ENCODE measurements around the gene AKNAD1. TPM values are rescaled to one million over a fixed set of nuclear protein-coding genes. Genes with fewer than 3 reads are reported as not detected.

The AKNAD1 gene
- total RNA-seq, 1 experiment from 2014 or later: 4.7 TPM

DNA sequence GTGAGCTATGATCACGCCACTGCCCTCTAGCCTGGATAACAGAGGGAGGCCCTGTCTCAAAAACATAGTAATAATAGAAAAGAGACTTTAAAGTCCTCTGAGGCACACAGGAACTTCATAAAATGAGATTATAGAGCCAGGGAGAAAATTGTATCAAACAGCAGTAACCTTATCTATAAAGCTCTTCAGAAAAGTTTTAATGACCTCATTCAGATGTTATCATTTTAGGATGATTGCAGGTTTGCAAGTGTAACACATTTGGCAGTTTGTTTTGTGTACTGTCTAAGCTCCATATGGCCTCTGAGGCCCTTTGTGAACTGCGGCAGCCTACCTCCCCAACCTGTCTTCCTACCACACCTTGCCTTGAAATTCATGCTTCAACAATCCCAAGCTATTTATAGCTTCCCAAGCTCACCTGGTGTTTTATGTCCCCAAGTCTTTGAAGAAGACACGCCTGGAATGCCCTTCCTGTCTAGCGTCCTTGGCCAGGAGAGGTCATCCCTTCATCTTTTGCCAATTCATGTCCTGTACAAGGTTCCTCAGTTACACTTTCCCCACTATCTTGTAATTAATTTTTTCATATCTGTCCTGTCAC is 8.5 kb upstream of the AKNAD1 start:
- DNase-seq (ENCODE audit: low read depth): no peak

GRCh38 chr1:108863984-108864383 is 7.1 kb upstream of the AKNAD1 start:
- DNase-seq (ENCODE audit: low read depth): no peak

DNA sequence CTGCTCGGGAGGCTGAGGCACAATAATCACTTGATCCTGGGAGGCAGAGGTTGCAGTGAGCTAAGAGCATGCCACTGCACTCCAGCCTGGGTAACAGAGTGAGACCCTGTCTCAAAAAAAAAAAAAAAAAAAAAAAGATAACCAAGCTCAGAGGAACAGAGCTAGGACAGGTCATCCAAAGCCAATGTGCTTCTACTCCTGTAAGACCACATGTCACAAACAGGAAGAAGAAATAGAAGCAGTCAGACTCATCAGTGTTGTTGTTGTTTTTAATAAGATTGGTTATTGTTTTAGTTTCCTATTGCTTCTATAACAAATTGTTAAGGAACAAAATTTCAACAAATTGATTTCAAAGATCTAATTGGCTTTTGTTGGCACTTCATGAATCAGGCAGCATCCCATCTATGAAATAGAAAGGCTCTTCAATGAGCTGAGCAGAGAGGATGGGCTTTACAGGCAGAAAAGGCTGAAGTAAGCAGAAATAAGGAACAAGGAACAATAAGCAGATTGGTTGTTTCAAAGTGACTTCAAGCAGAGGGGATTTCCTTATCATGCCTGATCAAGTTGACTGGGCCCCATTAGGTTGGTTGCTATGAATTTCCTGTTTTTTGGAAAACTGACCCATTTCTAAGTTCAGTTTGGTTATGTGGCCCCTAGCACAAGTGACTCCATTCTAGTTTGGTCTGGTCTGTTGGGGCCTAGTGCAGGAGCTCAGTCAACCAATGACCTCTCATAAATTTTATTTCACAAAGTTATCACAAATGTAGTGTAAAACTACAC is 6.0 kb upstream of the AKNAD1 start:
- DNase-seq (ENCODE audit: low read depth): no peak

- no peak for DNase-seq (ENCODE audit: low read depth)
Measured at GRCh38 chr1:108862017-108862610, 5.2 kb upstream of the AKNAD1 start.

GRCh38 chr1:108861566-108861965 is 4.7 kb upstream of the AKNAD1 start:
- DNase-seq (ENCODE audit: low read depth): no peak

- DNase-seq (ENCODE audit: low read depth): no peak
Measured at GRCh38 chr1:108860190-108860907, 3.5 kb upstream of the AKNAD1 start.

- peak; percentile 24 for DNase-seq (ENCODE audit: low read depth)
Measured at GRCh38 chr1:108858230-108858950, 1.5 kb upstream of the AKNAD1 start.

GRCh38 chr1:108854221-108855019 is 2.5 kb downstream of the AKNAD1 start:
- DNase-seq (ENCODE audit: low read depth): peak; percentile 80

DNA sequence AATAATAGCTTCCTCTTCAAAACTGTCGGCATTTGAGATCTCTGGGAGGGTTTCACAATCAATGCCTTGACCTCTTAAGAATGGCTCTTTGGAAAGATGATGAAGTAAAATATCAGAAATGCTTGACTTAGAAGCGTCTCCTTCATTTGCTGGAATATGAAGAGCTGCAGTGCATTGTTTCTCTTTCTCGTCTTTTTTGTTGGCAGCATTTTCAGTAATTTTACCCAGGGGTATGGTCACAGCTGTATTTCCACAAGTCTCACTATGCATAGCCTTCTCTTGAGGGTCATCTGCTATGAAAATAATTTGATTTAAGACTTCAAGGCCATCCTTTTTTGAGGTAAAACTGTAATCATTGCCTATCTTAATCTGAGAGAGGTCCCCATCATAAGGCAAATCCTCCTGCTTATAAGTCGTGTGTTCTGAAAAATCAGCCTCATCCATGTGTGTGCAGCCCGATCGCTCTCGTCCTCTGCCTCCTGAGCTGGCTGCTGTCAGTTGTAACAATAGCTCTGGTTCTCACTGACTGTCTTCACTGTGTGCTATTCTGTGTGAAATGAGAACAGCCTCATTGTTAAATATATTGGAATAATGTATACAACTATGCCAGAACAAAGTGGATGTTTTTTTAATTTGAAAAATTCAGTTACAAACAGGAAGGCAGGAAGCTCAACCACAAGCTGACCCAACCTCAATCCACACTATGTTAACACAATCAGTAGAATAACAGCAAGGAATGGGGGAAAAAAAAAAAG is 4.5 kb downstream of the AKNAD1 start:
- DNase-seq (ENCODE audit: low read depth): no peak

GRCh38 chr1:108851567-108851966 is 5.3 kb downstream of the AKNAD1 start:
- DNase-seq (ENCODE audit: low read depth): no peak

- no peak for DNase-seq (ENCODE audit: low read depth)
Measured at GRCh38 chr1:108850929-108851328, 6.0 kb downstream of the AKNAD1 start.

GRCh38 chr1:108848806-108849205 is 8.1 kb downstream of the AKNAD1 start:
- DNase-seq (ENCODE audit: low read depth): no peak

- no peak for DNase-seq (ENCODE audit: low read depth)
Measured at GRCh38 chr1:108847494-108847893, 9.4 kb downstream of the AKNAD1 start.

DNA sequence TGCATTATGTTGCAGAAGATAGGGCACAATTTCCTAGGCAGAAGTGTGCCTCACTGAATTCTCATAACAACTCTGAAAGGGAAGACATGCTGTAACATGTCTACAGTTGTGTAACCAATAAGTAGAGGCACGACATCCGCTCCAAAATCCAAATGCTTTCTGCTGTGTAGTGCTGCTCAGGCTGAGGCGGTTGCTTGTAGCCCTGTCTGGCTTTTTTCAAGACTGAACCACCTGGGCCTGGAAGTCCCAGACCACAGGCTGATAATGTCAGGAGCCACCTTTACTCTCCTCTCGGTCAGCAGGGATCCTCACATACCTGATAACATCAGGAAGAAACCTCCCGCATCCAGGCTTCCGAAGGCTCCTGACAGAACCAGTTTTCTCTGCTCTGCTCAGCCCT is 10.9 kb downstream of the AKNAD1 start:
- no peak for DNase-seq (ENCODE audit: low read depth)

DNA sequence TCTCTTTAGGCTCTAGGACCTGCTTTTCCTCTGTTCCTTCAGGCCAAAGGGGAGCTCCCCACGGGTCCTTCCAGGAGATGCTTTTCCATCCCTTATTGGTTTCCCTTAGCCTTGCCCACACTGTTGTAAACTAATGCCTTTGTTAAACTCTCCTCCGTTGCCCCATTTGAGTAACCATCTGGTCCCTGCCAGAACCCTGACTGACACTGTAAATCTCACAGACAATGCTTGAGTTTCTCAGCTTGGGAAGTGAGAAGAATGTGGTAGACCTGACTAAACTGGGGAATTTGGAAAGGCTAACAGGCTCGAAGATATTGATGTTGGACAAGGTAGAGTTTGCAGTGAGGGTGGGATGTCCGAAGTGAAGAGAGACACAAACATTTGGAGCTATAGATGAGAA is 11.4 kb downstream of the AKNAD1 start:
- no peak for DNase-seq (ENCODE audit: low read depth)

DNA sequence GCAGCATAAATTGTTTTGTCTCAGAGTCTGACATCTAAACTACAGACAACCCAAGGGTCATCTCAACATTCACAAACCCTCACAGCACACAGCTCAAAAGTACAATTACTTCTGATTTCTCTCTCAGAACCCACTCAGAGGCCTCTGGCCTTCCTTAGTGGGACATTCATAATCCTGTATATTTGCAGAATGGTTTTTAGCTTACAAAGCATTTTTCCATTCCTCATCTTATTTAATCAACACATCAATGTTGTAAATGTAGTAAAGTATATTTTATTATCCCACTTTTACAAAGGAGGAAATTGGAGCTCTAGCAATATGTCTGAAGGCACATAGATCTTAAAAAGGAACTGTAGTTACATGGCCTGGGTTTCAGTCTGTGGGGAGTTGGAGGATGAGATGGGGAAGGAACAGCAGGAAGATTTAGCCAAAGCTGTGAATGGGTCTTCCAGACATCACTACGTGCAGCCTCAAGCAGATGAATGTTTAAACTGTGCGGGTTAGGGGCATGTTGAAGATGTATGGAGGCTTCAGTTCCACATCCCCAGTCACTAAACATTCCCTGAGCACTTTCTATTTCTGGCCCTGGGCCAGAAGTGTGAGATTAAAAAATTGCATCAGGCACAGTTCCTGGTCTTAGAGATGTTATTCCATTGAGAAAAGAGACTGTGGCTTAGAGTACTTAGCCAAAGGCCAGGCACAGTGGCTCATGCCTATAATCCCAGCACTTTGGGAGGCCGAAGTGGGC is 13.3 kb downstream of the AKNAD1 start:
- no peak for DNase-seq (ENCODE audit: low read depth)

GRCh38 chr1:108842525-108843181 is 14.2 kb downstream of the AKNAD1 start:
- no peak for DNase-seq (ENCODE audit: low read depth)

DNA sequence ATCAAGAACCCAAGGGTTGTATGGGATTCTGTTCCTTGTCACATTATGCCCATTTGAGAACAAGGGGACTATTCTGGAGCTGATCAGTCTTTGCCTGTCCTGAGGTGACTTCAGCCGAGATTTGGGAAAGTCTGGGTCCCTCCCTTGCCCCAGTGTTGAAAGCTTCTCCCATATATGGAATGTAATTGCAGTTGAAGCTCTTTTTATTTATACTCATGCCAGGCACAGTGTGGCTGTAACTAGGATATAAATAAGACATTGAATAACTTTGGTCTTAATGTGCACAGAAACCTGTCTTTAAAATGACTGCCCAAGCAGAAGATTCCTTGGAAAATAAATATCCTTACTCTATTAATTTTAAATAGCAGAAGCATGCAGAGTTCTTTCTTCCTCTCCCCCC is 15.2 kb downstream of the AKNAD1 start:
- no peak for DNase-seq (ENCODE audit: low read depth)

DNA sequence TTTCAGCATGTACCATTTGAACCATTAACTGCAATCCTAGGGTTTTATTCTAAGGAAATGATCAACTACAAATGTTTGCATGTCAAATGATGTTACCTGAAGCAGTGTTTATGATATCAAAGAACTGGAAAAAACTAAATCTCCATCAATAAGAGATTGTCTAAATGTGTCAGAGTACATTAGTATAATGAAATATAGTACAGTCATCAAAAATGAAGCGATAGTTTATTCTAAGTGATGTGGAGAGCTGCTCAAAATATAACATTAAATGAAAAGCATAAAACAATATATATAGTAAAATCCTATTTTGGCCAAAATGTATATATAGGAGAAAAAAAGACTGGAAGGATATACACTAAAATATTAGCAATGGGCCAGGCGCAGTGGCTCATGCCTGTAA is 24.0 kb downstream of the AKNAD1 start:
- no peak for DNase-seq (ENCODE audit: low read depth)

Measured in RPMI7951 (cell line).